KBM-7 (cell line): ENCODE results near the gene ABHD17A.
"Not testable (repeated sequence)": the region's sequence is repeated elsewhere in the genome, so short reads cannot be mapped to it uniquely, and the experiment has no call there.

Experiments used
- DNase-seq: peaks from one replicate; pipeline ENCODE4 v3.0.0-alpha.2; 2015
- in situ Hi-C: fragments of 300-500 bp; cut with MboI; formaldehyde crosslinking; loops from 2 replicates; pipeline ENCODE4 v1.14.3; 2020; ENCODE audit warnings: low sequenced_read_pairs, low pct_unique_long_range_greater_than_20kb, mixed read lengths

The ABHD17A gene

GRCh38 chr19:1911995-1912394 is 26.7 kb upstream of the ABHD17A start:
- in situ Hi-C loops = no loop called here
- no peak for DNase-seq

DNA sequence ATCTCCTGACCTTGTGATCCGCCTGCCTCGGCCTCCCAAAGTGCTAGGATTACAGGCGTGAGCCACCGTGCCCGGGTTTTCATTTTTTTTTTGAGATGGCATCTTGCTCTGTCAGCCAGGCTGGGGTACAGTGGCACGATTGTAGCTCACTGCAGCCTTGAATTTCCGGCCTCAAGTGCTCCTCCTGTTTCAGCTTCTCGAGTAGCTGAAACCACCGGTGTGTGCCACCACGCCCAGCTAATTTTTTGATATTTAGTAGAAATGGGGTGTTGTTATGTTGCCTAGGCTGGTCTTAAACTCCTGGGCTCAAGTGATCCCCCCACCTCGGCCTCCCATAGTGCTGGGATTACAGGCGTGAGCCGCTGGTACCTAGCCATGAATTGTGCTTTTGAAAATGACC is 25.8 kb upstream of the ABHD17A start:
- in situ Hi-C loops = no loop called here
- no peak for DNase-seq

DNA sequence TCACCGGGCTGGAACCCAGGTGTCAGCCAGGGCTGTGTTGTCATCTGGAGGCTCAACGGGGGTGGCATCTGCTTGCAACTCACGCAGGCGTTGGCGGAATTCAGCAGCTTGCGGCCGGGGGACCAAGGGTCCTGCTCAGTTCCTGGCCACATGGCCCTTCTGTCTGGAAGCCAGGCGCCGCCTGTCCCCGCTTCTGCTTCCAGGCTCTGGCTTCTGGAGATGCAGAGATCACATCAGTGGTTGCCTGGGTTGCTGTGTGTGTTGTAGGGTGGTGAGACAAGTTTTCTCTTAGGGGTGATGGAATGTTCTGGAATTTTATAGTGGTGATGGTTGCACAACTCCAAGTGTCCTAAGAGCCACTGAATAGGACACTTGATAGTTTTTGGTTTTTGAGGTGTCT is 24.9 kb upstream of the ABHD17A start:
- DNase-seq = no peak
- in situ Hi-C loops = no loop called here

- in situ Hi-C loops = no loop called here
- no peak for DNase-seq
Observed at GRCh38 chr19:1909761-1910080, 24.4 kb upstream of the ABHD17A start.

DNA sequence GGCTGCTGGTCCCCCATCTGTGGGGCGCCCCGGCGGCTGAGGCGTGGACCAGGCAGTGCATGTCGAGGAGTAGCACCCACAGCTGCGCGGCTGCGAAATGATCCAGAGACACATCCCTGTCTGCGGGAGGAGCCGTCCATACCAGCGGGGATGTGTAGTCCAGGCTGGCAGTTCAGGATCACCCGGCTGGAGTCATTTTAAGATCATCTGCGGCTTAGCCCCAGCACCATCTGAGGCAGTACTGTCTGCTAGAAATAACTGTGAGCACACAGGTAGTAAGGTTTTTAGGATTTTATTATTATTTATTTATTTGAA is 23.0 kb upstream of the ABHD17A start:
- DNase-seq = no peak
- in situ Hi-C loops = no loop called here

- no peak for DNase-seq
- in situ Hi-C loops = no loop called here
Observed at GRCh38 chr19:1907563-1908363, 22.5 kb upstream of the ABHD17A start.

DNA sequence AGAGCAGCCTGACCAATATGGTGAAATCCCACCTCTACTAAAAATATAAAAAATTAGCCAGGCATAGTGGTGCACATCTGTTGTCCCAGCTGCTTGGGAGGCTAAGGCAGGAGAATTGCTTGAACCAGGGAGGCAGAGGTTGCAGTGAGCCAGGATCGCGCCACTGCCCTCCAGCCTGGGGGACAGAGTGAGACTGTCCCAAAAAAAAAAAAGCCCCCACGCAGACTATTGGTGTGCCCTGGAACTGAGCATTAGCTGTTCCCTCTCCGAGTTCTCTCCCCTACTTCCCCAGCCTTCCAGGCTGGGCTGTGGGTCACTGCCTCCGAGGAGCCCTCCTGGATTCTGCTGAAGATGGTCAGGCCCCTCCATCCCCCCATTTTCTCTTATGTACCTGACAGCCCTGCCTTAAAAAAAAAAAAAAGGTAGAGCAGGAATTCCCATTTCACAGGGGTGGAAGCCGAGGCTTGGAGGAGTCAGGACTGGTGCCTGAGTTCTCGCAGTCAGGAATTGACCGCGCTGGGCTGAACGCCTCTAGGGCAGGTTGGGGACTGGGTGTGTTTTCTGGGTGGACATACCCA is 21.8 kb upstream of the ABHD17A start:
- DNase-seq = no peak
- in situ Hi-C loops = no loop called here

DNA sequence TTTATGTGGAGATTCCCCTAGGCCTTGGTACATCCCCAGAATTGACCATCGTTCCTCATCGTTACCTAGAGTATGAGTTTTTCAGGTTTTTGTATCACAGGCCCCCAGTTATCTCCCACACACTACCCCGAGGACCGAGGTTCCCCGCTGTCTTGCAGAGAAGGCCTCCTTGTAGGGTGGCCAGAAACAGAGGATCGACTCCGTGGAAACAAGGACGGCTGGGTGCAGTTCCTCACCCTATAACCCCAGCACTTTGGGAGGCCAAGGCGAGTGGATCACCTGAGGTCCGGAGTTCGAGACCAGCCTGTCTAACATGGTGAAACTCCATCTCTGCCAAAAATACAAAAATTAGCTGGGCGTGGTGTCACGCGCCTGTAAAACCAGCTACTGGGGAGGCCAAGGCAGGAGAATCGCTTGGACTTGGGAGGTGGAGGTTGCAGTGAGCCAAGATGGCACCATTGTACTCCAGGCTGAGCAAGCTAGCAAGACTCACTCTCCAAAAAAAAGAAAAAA is 20.6 kb upstream of the ABHD17A start:
- in situ Hi-C loops = no loop called here

DNA sequence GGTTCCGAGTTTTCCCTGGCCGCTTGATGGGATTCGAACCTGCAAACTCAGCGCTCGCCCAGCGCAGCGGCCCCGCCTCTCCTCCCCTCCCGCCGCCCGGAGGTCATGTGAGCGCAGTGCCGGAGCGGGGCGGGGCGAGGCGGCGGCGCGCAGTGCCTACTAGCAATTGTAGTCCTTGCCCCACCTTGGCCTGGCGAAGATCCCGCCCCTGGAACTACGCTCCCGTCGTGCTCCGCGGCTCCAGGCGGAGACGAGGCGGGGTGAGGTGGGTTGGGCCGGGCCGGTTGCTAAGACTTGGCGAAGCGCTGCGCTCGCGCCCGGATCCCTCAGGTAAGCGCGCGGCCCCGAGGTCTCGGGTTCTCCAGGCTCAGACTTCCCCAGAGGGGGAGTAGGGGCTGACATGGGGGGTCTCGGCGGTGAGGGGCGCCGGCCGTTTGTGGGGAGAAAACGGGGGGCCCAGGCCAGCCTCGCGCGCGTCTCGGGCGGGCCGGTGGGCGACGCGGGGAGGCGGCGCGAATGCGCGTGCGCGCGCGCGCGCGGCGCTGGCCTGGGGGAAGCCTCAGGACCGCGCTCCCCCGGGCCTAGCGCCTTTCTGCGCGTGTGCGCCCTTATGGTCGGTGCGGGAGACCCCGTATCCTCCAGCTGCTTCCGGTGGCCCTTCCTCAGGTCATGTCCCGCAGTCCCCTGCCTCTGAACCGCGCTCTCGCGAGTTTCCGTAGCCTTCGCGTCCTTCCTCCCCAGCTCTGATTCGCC is 20.0 kb upstream of the ABHD17A start, which contains the start of the genes ADAT3 and SCAMP4:
Gene ADAT3, plus strand, starts transcription at position 290 of the 753 bp plus-strand sequence. CDS start 6,649 bp downstream, outside the sequence.
Gene SCAMP4, plus strand, starts transcription at position 290 of the 753 bp plus-strand sequence. CDS start 9,621 bp downstream, outside the sequence.
- DNase-seq = peak; percentile 97
- in situ Hi-C loops = no loop called here

More for the DNA sequence above, 20.6 kb upstream of the ABHD17A start:
- no peak for DNase-seq

DNA sequence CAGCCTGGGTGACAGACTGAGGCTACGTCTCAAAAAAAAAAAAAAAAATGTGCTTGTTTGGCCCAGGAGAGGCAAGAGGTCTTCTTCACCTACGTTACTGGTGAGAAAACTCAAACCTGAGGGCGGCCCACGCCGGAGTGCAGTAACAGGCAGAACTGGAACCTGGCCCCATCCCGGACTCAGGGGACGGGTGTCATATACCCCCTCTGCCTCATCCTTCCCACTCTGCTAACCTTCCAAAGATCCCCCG is 19.5 kb upstream of the ABHD17A start:
- in situ Hi-C loops = no loop called here
- DNase-seq = no peak

DNA sequence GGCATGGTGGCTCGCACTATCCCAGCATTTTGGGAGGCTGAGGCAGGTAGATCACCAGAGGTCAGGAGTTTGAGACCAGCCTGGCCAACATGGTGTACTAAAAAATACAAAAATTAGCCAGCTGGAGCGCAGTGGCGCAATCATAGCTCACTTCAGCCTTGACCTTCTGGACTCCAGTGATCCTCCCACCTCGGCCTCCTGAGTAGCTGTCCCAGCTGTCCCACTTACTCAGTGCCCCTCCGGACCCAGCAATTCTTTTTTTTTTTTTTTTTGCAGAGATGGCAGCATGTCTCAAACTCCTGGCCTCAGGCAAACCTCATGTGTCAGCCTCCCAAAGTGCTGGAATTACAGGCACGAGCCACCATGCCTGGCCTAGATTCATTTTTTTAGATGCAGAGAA is 17.6 kb upstream of the ABHD17A start:
- DNase-seq = no peak
- in situ Hi-C loops = no loop called here

GRCh38 chr19:1901940-1902404 is 16.7 kb upstream of the ABHD17A start:
- in situ Hi-C loops = no loop called here
- no peak for DNase-seq

DNA sequence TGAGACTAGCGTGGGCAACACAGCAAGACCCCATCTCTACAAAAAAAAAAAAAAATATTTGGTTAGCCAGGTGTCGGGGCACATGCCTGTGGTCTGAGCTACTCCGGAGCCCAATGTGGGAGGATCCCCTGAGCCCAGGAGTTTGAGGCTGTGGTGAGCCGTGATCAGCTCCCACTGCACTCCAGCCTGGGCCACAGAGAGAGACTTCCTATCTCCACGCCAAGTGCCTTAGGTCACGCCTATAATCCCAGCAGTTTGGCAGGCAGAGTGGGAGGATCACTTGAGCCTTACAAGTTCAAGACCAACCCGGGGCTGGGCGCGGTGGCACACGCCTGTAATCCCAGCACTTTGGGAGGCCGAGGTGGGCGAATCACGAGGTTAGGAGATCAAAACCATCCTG is 11.2 kb upstream of the ABHD17A start:
- in situ Hi-C loops = no loop called here

DNA sequence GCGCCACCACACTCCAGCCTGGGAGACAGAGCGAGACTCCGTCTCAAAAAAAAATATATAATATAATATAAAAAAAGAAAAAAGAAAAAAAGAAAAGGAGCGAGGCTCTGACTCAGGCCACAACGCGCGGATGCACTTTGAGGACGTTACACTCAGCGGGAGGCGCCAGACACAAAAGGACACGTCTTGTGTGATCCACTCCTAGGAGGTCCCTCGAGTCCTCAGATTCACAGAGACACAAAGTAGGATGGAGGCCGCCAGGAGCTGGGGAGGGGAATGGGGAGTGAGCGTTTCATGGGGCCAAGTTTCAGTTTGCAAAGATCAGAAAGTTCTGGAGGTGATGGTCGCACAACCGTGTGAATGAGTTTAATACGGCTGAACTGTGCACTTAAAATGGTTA is 8.5 kb upstream of the ABHD17A start:
- in situ Hi-C loops = no loop called here
- DNase-seq = no peak

More for the DNA sequence above, 11.2 kb upstream of the ABHD17A start:
- peak; percentile 49 for DNase-seq

DNA sequence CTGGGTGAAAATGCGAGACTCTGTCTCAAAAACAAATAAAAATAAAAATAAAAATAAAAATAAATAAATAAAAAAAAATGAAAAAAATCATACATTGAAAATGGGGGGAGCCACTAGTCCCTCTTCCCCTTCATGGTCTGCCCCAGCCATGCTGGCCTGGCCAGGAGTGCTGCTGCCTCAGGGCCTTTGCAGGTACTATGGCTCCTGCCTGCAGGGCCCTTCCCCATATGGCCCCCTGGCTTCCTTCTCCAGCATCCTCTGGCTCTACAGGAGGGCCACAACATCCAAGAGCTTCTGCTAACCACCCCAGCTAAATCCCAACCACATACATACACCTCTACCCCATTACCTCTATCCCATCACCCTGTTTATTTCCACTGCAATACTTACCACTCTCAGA is 4.6 kb upstream of the ABHD17A start:
- no peak for DNase-seq
- in situ Hi-C loops = no loop called here

- in situ Hi-C loops = no loop called here
- DNase-seq = no peak
Observed at GRCh38 chr19:1888385-1888784, 3.1 kb upstream of the ABHD17A start.

GRCh38 chr19:1886360-1886759 is 1.1 kb upstream of the ABHD17A start:
- DNase-seq, in situ Hi-C loops: not testable (repeated sequence)

- in situ Hi-C loops = no loop called here
- DNase-seq = no peak
Observed at GRCh38 chr19:1884719-1885334, 469 bp downstream of the ABHD17A start.

- in situ Hi-C loops = no loop called here
- DNase-seq = no peak
Observed at GRCh38 chr19:1884291-1884718, 991 bp downstream of the ABHD17A start.

DNA sequence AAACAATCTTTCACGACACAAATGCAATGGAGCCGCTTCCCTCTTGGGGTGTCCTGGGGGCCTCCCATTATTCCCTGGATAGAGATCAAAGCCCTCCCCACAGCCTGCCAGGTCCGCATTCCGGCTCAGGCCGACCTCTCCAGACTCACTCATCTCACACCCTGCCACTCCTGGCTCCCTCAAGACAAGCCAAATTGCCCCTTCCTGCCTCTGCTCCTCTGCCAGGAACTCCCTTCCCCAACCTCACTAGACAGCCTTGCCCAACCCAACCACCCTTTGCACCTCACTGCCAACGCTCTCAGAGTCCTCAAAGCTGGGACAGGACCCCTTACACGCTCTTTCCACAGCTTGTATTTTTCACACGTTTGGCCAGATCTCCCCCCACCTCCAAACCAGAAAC is 1.5 kb downstream of the ABHD17A start:
- in situ Hi-C loops = no loop called here
- DNase-seq = no peak
